NOMO-1 (cell line): ENCODE measurements around the gene PRG3.
"Not testable (repeated sequence)": the region's sequence is repeated elsewhere in the genome, so short reads cannot be mapped to it uniquely, and the experiment has no call there.

ENCODE experiments used
- DNase-seq, 2 experiments: peaks; one replicate each; lab custom pipeline; 2025; ENCODE audit not compliant: unreplicated experiment in 2 of 2; lab: John Stamatoyannopoulos, UW

PRG3 gene

GRCh38 chr11:57361420-57361819 lies 19.5 kb downstream of the PRG3 start:
- not testable (repeated sequence) for DNase-seq

GRCh38 chr11:57360991-57361390 lies 20.0 kb downstream of the PRG3 start:
- DNase-seq: no peak

GRCh38 chr11:57359896-57360690 lies 20.9 kb downstream of the PRG3 start:
- no peak for DNase-seq

GRCh38 chr11:57359396-57359795 lies 21.6 kb downstream of the PRG3 start:
- no peak for DNase-seq

- no peak for DNase-seq
Measured at GRCh38 chr11:57358991-57359390, 22.0 kb downstream of the PRG3 start.

GRCh38 chr11:57358543-57358961 lies 22.4 kb downstream of the PRG3 start:
- DNase-seq: no peak

- DNase-seq: peak in 1 of 2 experiments; percentile 8
Measured at GRCh38 chr11:57357856-57358255, 23.1 kb downstream of the PRG3 start.

GRCh38 chr11:57357310-57357709 lies 23.6 kb downstream of the PRG3 start:
- DNase-seq: no peak

- DNase-seq: peak in 1 of 2 experiments; percentile 66
Measured at GRCh38 chr11:57356268-57356667, 24.7 kb downstream of the PRG3 start.

- no peak for DNase-seq
Measured at GRCh38 chr11:57354699-57355098, 26.3 kb downstream of the PRG3 start.

- DNase-seq: peak in 1 of 2 experiments; percentile 17
Measured at GRCh38 chr11:57353852-57354251, 27.1 kb downstream of the PRG3 start.

- DNase-seq: no peak
Measured at GRCh38 chr11:57353446-57353845, 27.5 kb downstream of the PRG3 start.

GRCh38 chr11:57353036-57353435 lies 27.9 kb downstream of the PRG3 start:
- no peak for DNase-seq

- no peak for DNase-seq
Measured at GRCh38 chr11:57349491-57350274, 31.3 kb downstream of the PRG3 start.

- DNase-seq: no peak
Measured at GRCh38 chr11:57348636-57349313, 32.2 kb downstream of the PRG3 start.

GRCh38 chr11:57348052-57348451 lies 32.9 kb downstream of the PRG3 start:
- no peak for DNase-seq

GRCh38 chr11:57347336-57347735 lies 33.6 kb downstream of the PRG3 start:
- no peak for DNase-seq

- peak in 1 of 2 experiments; percentile 40 for DNase-seq
Measured at GRCh38 chr11:57345555-57346211, 35.3 kb downstream of the PRG3 start.

GRCh38 chr11:57344826-57345225 lies 36.1 kb downstream of the PRG3 start:
- no peak for DNase-seq

- DNase-seq: peak; percentile 34 to 43
Measured at GRCh38 chr11:57343825-57344224, 37.1 kb downstream of the PRG3 start.

GRCh38 chr11:57342702-57343101 lies 38.2 kb downstream of the PRG3 start:
- DNase-seq: no peak
